Upper lobe of left lung (tissue), 4 donors: ENCODE data around the gene COL6A2.

Experiments
- POLR2AphosphoS5 ChIP-seq, 2 donors: sonication (generic); formaldehyde crosslinking; IDR thresholded peaks; one replicate each; pipeline ENCODE4 v1.5.1; 2017; ENCODE audit warnings: antibody characterized with exemption in 2 of 2
- TF ChIP-seq, protein P1 (sequence below), 6 experiments: fragments of 450-650 bp in 4 of 6; fragments of 200-600 bp in 2 of 6; sonication (generic) in 2 of 6; IDR thresholded peaks; one replicate each; pipeline ENCODE4 v1.5.1; 2016 to 2019; ENCODE audit warnings: antibody characterized with exemption in 6 of 6

DNA sequence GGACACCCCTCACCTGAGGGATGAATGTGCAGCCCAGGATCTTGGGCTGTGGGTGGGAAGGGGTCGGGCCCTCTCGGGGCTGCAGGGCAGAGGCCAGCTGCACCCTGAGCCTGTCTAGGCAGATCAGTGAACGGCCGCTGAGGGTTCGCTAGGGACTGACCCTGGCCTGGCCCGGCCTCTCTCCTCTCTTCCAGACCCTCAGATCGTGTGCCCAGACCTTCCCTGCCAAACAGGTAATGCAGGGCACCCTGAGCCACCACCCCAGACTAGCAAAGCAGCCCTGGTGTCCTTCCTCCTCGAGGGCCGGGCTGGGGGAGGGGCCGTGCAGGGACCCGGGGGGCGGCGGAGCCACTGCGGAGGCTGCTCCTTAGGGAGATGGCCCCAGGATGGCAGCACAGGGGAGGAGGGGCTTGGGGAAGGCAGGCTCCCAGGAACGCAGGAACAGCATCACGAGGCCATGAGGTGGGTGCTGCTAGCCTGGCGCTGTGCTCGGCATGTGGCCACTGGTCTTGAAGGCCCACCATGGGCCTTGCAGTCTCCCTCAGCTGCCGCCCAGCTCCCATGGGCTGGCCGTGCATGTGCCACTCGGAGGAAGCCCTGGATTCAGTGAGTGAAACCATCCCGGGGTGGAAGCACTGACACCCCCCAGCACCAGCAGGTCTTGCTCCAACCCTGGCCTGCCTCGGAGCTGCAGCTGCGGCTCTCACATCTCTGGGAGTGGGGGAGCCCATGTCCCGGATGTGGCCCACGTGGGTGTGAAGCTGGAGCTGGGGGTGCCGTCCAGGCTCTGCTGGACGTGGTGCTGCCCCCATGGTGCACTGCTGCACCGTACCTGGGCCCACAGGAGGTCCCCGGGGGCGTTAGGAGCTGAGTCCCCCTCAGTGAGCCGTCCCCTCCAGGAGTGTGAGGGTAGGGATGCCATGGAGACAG, 28.7 kb downstream of the COL6A2 start:
- no peak for TF ChIP-seq POLR2AphosphoS5 (IDR thresholded peaks at IDR 0.05)
- TF ChIP-seq, protein P1, sequence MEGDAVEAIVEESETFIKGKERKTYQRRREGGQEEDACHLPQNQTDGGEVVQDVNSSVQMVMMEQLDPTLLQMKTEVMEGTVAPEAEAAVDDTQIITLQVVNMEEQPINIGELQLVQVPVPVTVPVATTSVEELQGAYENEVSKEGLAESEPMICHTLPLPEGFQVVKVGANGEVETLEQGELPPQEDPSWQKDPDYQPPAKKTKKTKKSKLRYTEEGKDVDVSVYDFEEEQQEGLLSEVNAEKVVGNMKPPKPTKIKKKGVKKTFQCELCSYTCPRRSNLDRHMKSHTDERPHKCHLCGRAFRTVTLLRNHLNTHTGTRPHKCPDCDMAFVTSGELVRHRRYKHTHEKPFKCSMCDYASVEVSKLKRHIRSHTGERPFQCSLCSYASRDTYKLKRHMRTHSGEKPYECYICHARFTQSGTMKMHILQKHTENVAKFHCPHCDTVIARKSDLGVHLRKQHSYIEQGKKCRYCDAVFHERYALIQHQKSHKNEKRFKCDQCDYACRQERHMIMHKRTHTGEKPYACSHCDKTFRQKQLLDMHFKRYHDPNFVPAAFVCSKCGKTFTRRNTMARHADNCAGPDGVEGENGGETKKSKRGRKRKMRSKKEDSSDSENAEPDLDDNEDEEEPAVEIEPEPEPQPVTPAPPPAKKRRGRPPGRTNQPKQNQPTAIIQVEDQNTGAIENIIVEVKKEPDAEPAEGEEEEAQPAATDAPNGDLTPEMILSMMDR (IDR thresholded peaks at IDR 0.05), result no peak
